Measurements from ENCODE around the gene BEX3.
"Not testable (repeated sequence)": the region's sequence is repeated elsewhere in the genome, so short reads cannot be mapped to it uniquely, and the experiment has no call there.

GRCh38 chrX:103411721-103412120, 35.4 kb downstream of the BEX3 start:
- TF ChIP-seq, protein P1, sequence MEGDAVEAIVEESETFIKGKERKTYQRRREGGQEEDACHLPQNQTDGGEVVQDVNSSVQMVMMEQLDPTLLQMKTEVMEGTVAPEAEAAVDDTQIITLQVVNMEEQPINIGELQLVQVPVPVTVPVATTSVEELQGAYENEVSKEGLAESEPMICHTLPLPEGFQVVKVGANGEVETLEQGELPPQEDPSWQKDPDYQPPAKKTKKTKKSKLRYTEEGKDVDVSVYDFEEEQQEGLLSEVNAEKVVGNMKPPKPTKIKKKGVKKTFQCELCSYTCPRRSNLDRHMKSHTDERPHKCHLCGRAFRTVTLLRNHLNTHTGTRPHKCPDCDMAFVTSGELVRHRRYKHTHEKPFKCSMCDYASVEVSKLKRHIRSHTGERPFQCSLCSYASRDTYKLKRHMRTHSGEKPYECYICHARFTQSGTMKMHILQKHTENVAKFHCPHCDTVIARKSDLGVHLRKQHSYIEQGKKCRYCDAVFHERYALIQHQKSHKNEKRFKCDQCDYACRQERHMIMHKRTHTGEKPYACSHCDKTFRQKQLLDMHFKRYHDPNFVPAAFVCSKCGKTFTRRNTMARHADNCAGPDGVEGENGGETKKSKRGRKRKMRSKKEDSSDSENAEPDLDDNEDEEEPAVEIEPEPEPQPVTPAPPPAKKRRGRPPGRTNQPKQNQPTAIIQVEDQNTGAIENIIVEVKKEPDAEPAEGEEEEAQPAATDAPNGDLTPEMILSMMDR (IDR thresholded peaks at IDR 0.05): not testable (repeated sequence)
- not testable (repeated sequence) for TF ChIP-seq POLR2A (IDR thresholded peaks at IDR 0.05)
